Peyer's patch (tissue), 4 donors: Measurements from ENCODE around the gene HSPBP1. TPM values are rescaled to one million over a fixed set of nuclear protein-coding genes. Genes with fewer than 3 reads are reported as not detected.

Experiments used
- DNase-seq, 3 donors: peaks; one replicate each; pipeline ENCODE4 v3.0.0-alpha.2; 2017 to 2019
- H3K27ac ChIP-seq, 4 donors: fragments of 200-600 bp; sonication (generic); one replicate each; pipeline ENCODE4 v1.5.1; 2016 to 2019
- H3K27me3 ChIP-seq, 2 donors: fragments of 200-600 bp; sonication (generic); one replicate each; pipeline ENCODE4 v1.5.1; 2019
- H3K36me3 ChIP-seq, 3 donors: fragments of 200-600 bp; sonication (generic); one replicate each; pipeline ENCODE4 v1.5.1; 2016 to 2019
- H3K4me1 ChIP-seq, 4 donors: fragments of 200-600 bp; sonication (generic); one replicate each; pipeline ENCODE4 v1.5.1; 2016 to 2019
- H3K4me3 ChIP-seq, 4 donors: fragments of 200-600 bp; sonication (generic); 1 replicate in 3 of 4; 2 replicates in 1 of 4; pipeline ENCODE4 v1.5.1; 2016 to 2019; ENCODE audit warnings: mild to moderate bottlenecking in 1 of 4
- H3K9me3 ChIP-seq, 4 donors: fragments of 200-600 bp; sonication (generic); one replicate each; pipeline ENCODE4 v1.5.1; 2016 to 2019; ENCODE audit warnings: mild to moderate bottlenecking in 1 of 4
- CTCF ChIP-seq, 6 experiments: fragments of 450-650 bp in 4 of 6; fragments of 200-600 bp in 2 of 6; sonication (generic) in 1 of 6; IDR thresholded peaks; one replicate each; pipeline ENCODE4 v1.5.1; 2017 to 2019; ENCODE audit warnings: antibody characterized with exemption in 6 of 6, mild to moderate bottlenecking in 3 of 6, moderate library complexity in 1 of 6
- POLR2A ChIP-seq, 2 donors: fragments of 450-650 bp; IDR thresholded peaks; one replicate each; pipeline ENCODE4 v1.5.1; 2017; ENCODE audit warnings: antibody characterized with exemption in 2 of 2, mild to moderate bottlenecking in 2 of 2, moderate library complexity in 2 of 2
- total RNA-seq, 4 donors: library from RNA; depleted of rRNA; stranded (reverse); fragments of >200 nt; gene quantifications; one replicate each; pipeline ENCODE4 v1.1.0, GENCODE V29; 2016

The HSPBP1 gene
- total RNA-seq, 4 donors from 2014 or later, result 14.4 to 38.0 (median 25.6) TPM

- H3K36me3 ChIP-seq, result peaks cover 0 to 13% (median 0%) of the 10 kb centered on the region in 3 donors
- no peak for DNase-seq
- H3K9me3 ChIP-seq, result no peaks in the 10 kb centered on the region
- no peak overlapping the region for H3K27ac ChIP-seq
- H3K4me1 ChIP-seq, result no peaks in the 10 kb centered on the region
- H3K4me3 ChIP-seq, result no peak overlapping the region
- TF ChIP-seq CTCF (IDR thresholded peaks at IDR 0.05) (no peak), POLR2A (IDR thresholded peaks at IDR 0.05) (no peak)
- no peaks in the 10 kb centered on the region for H3K27me3 ChIP-seq
Observed at GRCh38 chr19:55265173-55265572, 14.7 kb downstream of the HSPBP1 start.

GRCh38 chr19:55264531-55264930 is 15.4 kb downstream of the HSPBP1 start:
- TF ChIP-seq POLR2A (IDR thresholded peaks at IDR 0.05) (no peak), CTCF (IDR thresholded peaks at IDR 0.05) (no peak)
- no peaks in the 10 kb centered on the region for H3K27me3 ChIP-seq
- peaks cover 0 to 6% (median 5%) of the 10 kb centered on the region in 4 donors for H3K4me1 ChIP-seq
- no peak for DNase-seq
- no peak overlapping the region for H3K4me3 ChIP-seq
- H3K9me3 ChIP-seq, result no peaks in the 10 kb centered on the region
- H3K36me3 ChIP-seq, result peaks cover 0 to 13% (median 0%) of the 10 kb centered on the region in 3 donors
- H3K27ac ChIP-seq, result no peak overlapping the region

GRCh38 chr19:55262359-55262758 is 17.6 kb downstream of the HSPBP1 start:
- TF ChIP-seq POLR2A (IDR thresholded peaks at IDR 0.05) (no peak), CTCF (IDR thresholded peaks at IDR 0.05) (no peak)
- Histone ChIP-seq H3K9me3 (no peaks in the 10 kb centered on the region), H3K4me3 (no peak overlapping the region), H3K4me1 (peaks cover 0 to 10% (median 5%) of the 10 kb centered on the region in 4 donors), H3K27me3 (no peaks in the 10 kb centered on the region), H3K27ac (no peak overlapping the region), H3K36me3 (peaks cover 0 to 10% (median 0%) of the 10 kb centered on the region in 3 donors)
- DNase-seq, result no peak

- H3K9me3 ChIP-seq, result no peaks in the 10 kb centered on the region
- no peaks in the 10 kb centered on the region for H3K27me3 ChIP-seq
- no peak for TF ChIP-seq CTCF (IDR thresholded peaks at IDR 0.05)
- TF ChIP-seq POLR2A (IDR thresholded peaks at IDR 0.05), result no peak
- no peak for DNase-seq
- peaks cover 0 to 17% (median 5%) of the 10 kb centered on the region in 4 donors for H3K4me1 ChIP-seq
- no peak overlapping the region for H3K27ac ChIP-seq
- H3K36me3 ChIP-seq, result peaks cover 0 to 10% (median 0%) of the 10 kb centered on the region in 3 donors
- no peak overlapping the region for H3K4me3 ChIP-seq
Observed at GRCh38 chr19:55261671-55262126, 18.2 kb downstream of the HSPBP1 start.

GRCh38 chr19:55259540-55260210 is 20.2 kb downstream of the HSPBP1 start:
- peak overlapping the region; percentile 93 to 98 (median 96) for H3K4me3 ChIP-seq
- TF ChIP-seq POLR2A (IDR thresholded peaks at IDR 0.05) (peak in 1 of 2 donors; percentile 71), CTCF (IDR thresholded peaks at IDR 0.05) (no peak)
- peak in 2 of 3 donors; percentile 58 to 60 for DNase-seq
- peak overlapping the region; percentile 95 to 99 (median 96) for H3K27ac ChIP-seq
- peaks cover 0 to 37% (median 19%) of the 10 kb centered on the region in 4 donors for H3K4me1 ChIP-seq
- no peaks in the 10 kb centered on the region for H3K9me3 ChIP-seq
- no peaks in the 10 kb centered on the region for H3K27me3 ChIP-seq
- H3K36me3 ChIP-seq, result no peaks in the 10 kb centered on the region
